Stimulated activated CD8-positive, alpha-beta memory T cell treated with anti-CD3 and anti-CD28 coated beads, Interleukin-2, amount 100 ng/mL, for 48 hours (primary cell): ENCODE results near the gene IFIT3.
"Not testable (repeated sequence)": the region's sequence is repeated elsewhere in the genome, so short reads cannot be mapped to it uniquely, and the experiment has no call there.

Experiments
- DNase-seq, 2 donors: peaks; one replicate each; pipeline ENCODE4 v3.0.0-alpha.2; 2020; ENCODE audit warnings: low read depth in 2 of 2

Gene IFIT3

DNA sequence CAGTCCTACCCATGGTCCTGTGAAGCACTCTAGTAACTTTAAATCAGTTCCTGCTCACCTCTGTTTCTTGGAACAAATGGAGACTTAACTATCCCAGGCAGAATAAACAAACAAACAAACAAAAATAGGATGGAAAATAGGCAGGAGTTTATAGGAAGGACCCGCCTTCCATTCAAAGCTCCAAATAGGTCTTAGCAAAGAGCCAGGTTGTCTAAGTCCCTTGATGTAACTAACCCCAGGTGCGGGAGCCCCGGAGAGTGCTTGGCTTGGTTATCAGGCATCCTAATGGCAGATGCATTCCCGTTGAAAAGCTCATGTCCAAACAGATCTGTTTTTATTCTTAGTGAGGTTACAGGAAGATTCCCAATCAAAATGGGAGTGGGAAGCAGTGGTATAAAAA is 23.8 kb upstream of the IFIT3 start:
- DNase-seq = no peak

DNA sequence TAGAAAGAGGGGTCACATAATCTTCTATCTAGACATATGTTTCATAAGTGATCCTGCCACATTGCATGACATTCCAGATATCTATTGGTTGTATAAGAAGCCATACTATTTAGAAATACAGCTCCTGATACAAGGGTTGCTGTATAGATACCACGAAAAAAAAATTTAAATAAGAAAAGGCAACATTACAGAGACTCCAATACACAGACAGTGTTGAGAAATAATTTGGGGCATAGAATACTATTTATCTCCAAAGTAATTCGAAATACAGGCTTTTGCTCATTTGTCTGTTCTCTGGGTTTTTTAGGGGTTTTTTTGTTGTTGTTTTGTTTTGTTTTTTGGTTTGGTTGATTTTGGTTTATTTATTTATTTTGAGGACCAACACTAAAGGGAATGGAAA is 23.4 kb upstream of the IFIT3 start:
- no peak for DNase-seq

DNA sequence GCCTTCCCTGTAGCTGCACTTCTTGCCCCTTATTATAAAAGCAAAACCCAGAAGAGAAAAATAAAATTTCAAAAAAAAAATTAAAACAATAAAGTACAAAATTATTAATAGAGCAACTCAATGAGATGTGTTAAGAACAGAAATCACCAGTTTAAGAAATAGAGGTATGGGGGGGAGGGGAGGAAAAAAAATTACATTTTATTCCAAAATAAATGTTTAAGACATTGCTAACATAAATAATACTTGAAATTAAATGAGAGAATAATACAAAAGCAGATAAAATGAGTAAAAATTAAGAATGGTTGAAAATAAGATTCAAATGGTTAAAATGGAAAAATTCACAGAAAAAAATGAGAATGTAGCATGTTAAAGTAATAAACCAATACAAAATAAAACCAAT is 22.9 kb upstream of the IFIT3 start:
- DNase-seq = no peak

DNA sequence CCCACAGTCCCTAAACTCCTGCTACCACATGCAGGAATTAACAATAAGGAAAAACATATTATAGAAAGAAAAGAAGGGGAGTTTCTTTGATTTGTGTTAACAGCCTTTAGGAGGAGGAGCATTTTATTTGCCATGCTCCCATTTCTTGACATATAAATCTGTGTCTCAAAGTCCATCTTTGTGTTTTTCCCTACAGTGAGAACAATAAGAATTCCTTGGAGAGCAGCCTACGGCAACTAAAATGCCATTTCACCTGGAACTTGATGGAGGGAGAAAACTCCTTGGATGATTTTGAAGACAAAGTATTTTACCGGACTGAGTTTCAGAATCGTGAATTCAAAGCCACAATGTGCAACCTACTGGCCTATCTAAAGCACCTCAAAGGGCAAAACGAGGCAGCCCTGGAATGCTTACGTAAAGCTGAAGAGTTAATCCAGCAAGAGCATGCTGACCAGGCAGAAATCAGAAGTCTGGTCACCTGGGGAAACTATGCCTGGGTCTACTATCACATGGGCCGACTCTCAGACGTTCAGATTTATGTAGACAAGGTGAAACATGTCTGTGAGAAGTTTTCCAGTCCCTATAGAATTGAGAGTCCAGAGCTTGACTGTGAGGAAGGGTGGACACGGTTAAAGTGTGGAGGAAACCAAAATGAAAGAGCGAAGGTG is 21.9 kb upstream of the IFIT3 start:
- no peak for DNase-seq

DNA sequence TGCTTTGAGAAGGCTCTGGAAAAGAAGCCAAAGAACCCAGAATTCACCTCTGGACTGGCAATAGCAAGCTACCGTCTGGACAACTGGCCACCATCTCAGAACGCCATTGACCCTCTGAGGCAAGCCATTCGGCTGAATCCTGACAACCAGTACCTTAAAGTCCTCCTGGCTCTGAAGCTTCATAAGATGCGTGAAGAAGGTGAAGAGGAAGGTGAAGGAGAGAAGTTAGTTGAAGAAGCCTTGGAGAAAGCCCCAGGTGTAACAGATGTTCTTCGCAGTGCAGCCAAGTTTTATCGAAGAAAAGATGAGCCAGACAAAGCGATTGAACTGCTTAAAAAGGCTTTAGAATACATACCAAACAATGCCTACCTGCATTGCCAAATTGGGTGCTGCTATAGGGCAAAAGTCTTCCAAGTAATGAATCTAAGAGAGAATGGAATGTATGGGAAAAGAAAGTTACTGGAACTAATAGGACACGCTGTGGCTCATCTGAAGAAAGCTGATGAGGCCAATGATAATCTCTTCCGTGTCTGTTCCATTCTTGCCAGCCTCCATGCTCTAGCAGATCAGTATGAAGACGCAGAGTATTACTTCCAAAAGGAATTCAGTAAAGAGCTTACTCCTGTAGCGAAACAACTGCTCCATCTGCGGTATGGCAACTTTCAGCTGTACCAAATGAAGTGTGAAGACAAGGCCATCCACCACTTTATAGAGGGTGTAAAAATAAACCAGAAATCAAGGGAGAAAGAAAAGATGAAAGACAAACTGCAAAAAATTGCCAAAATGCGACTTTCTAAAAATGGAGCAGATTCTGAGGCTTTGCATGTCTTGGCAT is 21.1 kb upstream of the IFIT3 start:
- DNase-seq = no peak

DNA sequence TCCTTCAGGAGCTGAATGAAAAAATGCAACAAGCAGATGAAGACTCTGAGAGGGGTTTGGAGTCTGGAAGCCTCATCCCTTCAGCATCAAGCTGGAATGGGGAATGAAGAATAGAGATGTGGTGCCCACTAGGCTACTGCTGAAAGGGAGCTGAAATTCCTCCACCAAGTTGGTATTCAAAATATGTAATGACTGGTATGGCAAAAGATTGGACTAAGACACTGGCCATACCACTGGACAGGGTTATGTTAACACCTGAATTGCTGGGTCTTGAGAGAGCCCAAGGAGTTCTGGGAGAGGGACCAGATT is 20.6 kb upstream of the IFIT3 start:
- DNase-seq = no peak

DNA sequence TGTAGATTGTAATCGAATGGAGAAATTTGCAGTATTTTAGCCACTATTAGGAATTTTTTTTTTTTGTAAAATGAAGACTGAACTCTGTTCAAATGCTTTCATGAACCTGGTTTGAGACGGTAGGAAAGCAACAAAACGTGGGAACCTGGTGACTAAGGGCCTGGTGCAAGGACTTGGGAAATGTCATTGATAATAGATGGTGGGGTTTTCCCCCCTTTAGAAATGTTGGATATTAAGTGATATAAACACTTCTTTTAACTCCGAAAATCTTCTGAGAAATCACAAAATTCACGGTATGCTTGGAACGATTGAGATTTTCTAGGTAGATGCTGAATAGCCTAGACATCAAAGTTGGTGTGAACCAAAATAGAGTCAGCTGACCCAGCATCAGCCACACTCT is 19.5 kb upstream of the IFIT3 start:
- no peak for DNase-seq

DNA sequence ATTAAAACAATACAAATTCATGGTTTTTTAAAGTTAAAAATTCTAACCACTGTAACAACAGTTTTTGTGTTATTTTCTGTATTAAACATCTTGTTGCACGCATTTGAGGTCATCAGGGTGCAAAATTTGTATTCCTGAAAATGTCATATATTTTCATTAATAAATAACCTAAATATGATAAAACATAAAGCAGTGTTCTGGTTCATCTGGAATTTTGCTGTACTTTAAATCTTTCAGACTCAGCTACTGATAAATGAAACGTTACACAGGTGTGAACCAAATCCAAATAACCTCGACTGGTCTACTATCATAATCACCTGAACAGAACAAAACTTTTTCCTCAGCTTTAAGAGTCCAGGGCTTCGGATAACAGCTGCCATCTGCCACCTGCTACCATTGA is 19.1 kb upstream of the IFIT3 start:
- DNase-seq = no peak

DNA sequence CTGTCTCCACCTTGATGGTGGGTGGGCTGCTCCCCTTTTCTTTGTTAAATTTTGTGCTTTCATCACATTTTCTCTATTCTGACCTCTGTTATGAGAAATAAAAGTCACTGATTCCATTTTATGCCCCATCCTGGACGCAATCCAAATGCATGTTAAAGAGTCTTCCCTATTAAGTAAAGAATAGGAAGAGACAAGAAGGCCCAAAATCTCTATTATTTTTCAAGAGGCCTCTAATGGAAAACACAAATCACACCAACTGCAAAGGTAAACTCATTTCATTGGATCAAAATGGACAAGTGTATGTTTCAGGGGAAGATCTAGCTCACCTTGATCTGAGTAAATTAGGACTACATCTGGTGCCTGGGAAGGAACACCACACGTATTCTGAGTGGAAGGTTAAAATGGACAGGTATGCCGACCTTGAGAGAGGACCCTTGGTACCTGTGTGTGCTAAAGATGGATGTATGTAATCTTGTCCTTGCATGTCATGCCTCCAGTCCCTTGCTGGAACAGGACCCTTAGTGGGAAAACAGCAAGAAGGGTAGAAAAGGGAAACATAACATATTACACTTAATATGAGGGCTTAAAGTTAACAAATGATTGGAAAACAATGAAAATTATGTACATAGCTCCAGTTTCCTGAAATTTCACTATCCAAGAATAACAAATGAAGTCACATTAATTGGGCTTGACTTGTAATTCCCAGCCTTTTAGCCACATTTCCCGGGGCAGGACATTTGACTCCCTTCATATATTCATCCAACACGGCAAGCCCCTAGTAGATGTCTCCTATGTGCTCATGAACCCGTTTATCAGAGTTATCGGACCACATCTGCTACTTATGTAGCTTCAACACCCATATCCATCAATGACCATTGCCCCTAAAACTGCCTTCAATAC is 18.4 kb upstream of the IFIT3 start:
- DNase-seq = no peak

DNA sequence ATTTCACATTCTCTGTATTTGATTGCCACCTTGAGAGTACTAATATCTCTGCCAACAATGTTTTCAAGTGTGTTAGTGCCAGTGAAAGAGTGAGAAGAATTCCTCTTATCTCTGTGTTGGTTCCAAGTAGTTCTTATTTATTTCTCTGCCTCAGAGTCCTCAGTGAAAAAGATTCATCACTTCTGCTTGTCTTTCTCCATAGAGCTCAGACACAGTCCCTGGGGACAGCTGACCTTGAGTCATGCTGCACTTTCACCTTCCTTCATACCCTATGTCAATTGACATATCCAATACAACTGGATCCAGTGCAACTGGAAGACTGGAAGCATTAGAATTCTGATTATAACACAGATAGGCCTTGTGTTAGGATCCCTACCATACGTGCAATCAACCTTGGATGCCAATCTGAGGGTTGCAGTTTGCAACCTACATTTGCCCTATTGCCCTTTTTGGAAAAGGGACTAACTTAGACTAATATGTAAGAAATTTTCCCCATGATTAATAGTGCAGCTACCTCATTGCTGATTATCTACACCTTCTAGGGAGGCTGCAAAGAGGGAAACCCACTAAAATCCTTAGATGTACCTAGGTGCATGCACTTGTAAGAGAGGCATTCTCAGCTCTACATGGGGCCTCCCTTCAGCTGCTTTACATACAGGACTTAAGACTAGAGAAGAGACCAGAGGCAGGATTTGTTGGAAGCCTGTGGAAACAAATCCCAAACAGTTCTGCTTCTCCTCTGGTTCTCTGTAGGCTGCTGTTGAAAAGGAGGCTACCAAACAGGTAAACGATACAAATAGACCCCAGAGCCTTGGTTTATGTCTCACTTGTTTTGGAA is 17.5 kb upstream of the IFIT3 start:
- no peak for DNase-seq

DNA sequence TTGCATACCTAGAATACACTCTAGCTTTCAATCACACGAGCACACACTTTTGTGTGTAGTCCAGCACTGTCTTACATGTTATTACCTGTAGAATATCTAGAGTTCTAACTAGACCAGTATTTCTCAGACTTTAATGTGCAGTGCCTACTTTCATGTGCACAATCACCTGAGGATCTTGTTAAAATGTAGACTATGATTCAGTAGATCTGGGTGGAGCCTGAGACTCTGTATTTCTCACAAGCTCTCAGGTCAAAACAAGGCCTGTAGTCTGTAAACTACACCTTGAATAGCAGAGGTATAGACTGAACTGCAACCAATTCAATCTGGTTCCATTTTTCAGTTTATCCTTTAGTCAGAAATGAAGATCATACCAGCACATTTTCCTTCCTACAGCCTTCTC is 14.8 kb upstream of the IFIT3 start:
- DNase-seq = no peak

DNA sequence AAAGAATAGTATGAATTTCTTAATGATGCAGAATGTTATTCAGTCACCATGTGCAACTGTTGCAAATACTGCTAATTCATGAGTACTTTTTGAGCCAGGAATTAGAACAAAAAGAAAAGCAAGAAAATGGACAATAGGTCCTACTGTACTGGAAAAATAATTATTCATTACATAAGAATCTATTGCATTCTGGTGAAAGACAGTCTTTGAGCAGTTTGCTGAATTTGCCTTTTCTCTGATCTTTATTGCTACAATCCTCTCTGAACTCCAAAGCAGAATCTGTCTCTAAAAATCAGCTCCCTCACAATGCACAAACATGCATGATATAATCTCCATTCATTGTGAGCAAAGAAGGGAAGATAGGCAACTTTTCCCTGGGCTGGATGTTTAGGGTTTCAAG is 13.1 kb upstream of the IFIT3 start:
- no peak for DNase-seq

DNA sequence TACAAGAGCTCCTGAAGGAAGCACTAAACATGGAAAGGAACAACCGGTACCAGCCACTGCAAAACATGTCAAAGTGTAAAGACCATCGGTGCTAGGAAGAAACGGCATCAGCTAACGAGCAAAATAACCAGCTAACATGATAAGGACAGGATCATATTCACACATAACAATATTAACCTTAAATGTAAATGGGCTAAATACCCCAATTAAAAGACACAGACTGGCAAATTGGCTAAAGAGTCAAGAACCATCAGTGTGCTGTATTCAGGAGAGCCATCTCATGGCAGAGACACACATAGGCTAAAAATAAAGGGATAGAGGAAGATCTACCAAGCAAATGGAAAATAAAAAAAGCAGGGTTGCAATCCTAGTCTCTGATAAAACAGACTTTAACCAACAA is 9.8 kb upstream of the IFIT3 start:
- DNase-seq = not testable (repeated sequence)

DNA sequence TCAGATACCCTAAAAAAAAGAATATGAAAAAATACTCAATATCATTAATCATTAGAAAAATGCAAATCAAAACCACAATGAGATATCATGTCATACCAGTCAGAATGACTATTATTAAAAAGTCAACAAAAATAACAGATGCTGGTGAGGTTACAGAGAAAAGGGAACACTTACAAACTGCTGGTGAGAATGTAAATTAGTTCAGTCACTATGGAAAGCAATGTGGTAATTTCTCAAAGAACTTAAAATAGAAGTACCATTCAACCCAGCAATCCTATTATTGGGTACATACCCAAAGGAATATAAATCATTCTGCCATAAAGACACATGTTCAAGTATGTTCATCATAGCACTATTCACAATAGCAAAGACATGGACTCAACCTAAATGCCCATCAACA is 2.7 kb upstream of the IFIT3 start:
- DNase-seq = not testable (repeated sequence)

DNA sequence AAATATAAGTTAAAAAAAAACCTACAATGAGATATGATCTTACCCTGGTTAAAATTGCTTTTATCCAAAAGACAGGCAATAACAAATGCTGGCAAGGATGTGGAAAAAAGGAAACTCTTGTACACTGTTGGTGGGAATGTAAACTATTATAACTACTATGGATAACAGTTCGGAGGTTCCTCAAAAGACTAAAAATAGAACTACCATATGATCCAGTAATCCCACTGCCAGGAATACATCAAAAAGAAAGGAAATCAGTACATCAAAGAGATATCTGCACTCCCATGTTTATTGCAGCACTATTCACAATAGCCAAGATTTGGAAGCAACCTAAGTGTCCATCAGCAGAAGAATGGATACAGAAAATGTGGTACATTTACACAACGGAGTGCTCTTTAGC is 1.9 kb upstream of the IFIT3 start:
- not testable (repeated sequence) for DNase-seq

DNA sequence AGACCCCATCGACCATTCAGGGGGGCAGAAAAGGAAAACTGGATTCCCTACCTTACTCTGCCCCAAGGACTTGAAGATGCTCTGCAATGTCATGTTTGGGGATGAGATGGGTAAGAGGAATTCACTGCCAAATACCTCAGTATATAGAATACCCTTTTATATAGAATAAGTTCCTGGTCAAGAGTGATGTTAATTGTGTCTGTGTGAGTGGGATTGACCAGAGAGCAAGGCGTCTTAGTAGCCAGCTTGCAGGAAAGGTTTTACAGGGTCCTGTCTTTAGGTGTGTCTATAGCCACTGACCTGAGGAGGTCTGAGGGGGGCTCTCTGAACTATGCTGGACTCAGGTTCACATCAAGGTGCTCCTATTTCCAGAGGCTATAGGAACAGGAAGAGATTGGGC is 1.4 kb downstream of the IFIT3 start:
- no peak for DNase-seq

DNA sequence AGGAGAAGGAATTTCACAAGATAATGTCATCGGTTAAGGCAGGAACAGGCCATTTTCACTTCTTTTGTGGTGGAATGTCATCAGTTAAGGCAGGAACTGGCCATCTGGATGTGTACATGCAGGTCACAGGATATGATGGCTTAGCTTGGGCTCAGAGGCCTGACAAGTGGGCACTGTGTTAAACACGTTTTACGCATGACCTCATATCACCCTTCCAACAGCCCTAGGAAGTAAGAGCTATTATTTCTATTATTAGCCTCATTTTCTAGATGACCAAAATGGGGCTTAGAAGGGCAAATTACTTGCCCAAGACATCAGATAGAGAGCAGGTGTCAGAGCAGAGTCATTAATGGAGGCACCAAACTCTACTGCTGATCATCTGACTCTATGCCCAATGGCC is 2.2 kb downstream of the IFIT3 start:
- not testable (repeated sequence) for DNase-seq

DNA sequence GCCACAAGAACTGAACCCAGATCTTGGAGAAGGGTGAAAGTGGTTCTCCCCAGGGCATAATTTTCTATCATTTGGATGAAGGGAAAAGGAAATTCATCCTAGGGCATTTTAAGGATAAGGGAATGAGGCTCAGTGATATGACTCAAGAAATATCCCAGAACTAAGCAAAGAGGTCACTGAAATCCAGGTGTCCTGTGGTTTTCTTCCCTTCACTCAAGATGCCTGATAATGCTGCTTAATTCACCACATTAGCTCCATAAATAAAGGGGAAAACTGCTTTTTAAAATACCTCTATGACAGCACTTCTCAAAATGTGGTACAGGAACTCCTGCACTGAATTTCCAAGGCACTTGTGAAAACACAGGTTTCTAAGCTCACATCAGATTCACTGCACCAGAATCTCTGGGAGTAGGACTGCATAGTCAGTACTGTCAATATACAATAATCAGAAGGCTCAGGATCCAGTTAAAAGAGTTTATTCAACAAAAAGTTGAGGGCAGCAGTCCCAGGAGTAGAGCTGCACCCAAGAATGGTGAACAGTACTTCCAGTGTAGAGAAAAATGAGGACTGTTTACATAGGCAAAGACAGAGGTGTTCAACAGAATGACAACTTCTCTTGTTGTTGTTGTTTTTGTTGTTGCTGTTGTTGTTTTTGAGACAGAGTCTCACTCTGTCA is 2.9 kb downstream of the IFIT3 start:
- DNase-seq = no peak

DNA sequence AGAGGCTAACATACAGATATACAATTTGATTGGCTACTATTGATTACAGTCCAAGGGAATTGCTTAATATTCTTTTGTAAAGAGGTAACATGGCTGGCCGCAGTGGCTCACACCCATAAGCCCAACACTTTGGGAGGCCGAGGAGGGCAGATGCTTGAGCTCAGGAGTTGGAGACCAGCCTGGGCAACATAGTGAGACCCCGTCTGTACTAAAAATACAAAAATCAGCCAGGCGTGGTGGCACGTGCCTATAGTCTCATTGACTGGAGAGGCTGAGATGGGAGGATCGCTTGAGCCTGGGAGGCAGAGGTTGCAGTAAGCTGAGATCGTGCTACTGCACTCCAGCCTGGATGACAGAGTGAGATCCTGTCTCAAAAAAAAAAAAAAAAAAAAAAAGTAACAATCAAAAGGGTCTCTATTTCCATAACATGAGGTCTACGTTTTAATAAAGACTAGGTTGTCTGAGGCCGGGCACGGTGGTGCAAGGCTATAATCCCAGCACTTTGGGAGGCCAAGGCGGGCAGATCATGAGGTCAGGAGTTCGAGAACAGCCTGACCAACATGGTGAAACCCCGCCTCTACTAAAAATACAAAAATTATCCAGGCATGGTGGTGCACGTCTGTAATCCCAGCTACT is 3.8 kb downstream of the IFIT3 start:
- DNase-seq = not testable (repeated sequence)

DNA sequence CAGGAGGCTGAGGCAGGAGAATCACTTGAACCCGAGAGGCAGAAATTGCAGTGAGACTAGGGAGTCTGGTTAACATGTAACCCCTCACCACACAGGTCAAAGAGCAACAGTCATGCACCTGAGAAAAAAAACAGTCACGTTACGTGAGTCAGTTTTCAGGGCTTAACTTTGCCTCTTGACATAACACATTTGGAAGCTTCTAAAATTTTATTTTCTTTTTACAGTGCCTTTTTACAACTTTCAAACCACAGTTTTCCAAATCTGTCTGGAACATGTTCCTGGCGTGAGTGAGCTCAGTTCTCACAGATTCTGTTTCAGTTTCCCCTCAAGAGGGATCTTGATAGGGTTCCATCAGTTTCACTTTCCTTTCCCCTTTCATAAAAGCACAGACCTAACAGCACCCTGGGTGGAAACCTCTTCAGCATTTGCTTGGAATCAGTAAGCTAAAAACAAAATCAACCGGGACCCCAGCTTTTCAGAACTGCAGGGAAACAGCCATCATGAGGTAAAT is 4.4 kb downstream of the IFIT3 start:
- no peak for DNase-seq
